ENCODE data around the gene SESTD1.

DNA sequence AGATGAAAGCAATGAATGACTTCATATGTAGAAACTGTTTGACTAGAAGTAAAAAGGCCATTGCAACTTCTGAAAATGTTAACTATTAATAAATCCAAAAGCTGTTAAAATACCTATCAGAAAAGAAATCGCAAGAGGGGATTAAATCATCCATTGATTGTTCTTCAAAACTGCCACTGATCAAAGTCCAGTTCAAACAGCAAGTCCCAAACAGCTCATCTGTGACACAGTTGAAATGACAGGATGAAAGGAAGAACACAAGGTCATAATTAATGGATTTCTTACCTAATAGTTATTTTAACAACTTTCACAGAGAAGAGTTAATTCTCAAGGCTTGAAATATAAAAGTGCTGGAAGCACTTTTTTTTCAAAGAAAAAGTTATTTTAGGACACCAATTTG, 90.4 kb downstream of the SESTD1 start:
- TF ChIP-seq, protein P1, sequence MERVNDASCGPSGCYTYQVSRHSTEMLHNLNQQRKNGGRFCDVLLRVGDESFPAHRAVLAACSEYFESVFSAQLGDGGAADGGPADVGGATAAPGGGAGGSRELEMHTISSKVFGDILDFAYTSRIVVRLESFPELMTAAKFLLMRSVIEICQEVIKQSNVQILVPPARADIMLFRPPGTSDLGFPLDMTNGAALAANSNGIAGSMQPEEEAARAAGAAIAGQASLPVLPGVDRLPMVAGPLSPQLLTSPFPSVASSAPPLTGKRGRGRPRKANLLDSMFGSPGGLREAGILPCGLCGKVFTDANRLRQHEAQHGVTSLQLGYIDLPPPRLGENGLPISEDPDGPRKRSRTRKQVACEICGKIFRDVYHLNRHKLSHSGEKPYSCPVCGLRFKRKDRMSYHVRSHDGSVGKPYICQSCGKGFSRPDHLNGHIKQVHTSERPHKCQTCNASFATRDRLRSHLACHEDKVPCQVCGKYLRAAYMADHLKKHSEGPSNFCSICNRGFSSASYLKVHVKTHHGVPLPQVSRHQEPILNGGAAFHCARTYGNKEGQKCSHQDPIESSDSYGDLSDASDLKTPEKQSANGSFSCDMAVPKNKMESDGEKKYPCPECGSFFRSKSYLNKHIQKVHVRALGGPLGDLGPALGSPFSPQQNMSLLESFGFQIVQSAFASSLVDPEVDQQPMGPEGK (CRISPR knock-in tag; IDR thresholded peaks at IDR 0.05): no peak
- TF ChIP-seq, protein P2, sequence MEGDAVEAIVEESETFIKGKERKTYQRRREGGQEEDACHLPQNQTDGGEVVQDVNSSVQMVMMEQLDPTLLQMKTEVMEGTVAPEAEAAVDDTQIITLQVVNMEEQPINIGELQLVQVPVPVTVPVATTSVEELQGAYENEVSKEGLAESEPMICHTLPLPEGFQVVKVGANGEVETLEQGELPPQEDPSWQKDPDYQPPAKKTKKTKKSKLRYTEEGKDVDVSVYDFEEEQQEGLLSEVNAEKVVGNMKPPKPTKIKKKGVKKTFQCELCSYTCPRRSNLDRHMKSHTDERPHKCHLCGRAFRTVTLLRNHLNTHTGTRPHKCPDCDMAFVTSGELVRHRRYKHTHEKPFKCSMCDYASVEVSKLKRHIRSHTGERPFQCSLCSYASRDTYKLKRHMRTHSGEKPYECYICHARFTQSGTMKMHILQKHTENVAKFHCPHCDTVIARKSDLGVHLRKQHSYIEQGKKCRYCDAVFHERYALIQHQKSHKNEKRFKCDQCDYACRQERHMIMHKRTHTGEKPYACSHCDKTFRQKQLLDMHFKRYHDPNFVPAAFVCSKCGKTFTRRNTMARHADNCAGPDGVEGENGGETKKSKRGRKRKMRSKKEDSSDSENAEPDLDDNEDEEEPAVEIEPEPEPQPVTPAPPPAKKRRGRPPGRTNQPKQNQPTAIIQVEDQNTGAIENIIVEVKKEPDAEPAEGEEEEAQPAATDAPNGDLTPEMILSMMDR (CRISPR knock-in tag; IDR thresholded peaks at IDR 0.05): no peak
- TF ChIP-seq, protein P3, sequence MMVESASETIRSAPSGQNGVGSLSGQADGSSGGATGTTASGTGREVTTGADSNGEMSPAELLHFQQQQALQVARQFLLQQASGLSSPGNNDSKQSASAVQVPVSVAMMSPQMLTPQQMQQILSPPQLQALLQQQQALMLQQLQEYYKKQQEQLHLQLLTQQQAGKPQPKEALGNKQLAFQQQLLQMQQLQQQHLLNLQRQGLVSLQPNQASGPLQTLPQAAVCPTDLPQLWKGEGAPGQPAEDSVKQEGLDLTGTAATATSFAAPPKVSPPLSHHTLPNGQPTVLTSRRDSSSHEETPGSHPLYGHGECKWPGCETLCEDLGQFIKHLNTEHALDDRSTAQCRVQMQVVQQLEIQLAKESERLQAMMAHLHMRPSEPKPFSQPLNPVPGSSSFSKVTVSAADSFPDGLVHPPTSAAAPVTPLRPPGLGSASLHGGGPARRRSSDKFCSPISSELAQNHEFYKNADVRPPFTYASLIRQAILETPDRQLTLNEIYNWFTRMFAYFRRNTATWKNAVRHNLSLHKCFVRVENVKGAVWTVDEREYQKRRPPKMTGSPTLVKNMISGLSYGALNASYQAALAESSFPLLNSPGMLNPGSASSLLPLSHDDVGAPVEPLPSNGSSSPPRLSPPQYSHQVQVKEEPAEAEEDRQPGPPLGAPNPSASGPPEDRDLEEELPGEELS (CRISPR knock-in tag; IDR thresholded peaks at IDR 0.05): no peak
- TF ChIP-seq ZNF251 (CRISPR knock-in tag; IDR thresholded peaks at IDR 0.05): no peak
- TF ChIP-seq YY1 (IDR thresholded peaks at IDR 0.05; ENCODE audit: insufficient read depth, insufficient replicate concordance, low read depth, low read length): no peak
- no peak for TF ChIP-seq MYC (CRISPR knock-in tag; IDR thresholded peaks at IDR 0.05; ENCODE audit: borderline replicate concordance)
- no peak for TF ChIP-seq ETV6 (CRISPR knock-in tag; conservative IDR thresholded peaks at IDR 0.05)
- TF ChIP-seq, protein P4, sequence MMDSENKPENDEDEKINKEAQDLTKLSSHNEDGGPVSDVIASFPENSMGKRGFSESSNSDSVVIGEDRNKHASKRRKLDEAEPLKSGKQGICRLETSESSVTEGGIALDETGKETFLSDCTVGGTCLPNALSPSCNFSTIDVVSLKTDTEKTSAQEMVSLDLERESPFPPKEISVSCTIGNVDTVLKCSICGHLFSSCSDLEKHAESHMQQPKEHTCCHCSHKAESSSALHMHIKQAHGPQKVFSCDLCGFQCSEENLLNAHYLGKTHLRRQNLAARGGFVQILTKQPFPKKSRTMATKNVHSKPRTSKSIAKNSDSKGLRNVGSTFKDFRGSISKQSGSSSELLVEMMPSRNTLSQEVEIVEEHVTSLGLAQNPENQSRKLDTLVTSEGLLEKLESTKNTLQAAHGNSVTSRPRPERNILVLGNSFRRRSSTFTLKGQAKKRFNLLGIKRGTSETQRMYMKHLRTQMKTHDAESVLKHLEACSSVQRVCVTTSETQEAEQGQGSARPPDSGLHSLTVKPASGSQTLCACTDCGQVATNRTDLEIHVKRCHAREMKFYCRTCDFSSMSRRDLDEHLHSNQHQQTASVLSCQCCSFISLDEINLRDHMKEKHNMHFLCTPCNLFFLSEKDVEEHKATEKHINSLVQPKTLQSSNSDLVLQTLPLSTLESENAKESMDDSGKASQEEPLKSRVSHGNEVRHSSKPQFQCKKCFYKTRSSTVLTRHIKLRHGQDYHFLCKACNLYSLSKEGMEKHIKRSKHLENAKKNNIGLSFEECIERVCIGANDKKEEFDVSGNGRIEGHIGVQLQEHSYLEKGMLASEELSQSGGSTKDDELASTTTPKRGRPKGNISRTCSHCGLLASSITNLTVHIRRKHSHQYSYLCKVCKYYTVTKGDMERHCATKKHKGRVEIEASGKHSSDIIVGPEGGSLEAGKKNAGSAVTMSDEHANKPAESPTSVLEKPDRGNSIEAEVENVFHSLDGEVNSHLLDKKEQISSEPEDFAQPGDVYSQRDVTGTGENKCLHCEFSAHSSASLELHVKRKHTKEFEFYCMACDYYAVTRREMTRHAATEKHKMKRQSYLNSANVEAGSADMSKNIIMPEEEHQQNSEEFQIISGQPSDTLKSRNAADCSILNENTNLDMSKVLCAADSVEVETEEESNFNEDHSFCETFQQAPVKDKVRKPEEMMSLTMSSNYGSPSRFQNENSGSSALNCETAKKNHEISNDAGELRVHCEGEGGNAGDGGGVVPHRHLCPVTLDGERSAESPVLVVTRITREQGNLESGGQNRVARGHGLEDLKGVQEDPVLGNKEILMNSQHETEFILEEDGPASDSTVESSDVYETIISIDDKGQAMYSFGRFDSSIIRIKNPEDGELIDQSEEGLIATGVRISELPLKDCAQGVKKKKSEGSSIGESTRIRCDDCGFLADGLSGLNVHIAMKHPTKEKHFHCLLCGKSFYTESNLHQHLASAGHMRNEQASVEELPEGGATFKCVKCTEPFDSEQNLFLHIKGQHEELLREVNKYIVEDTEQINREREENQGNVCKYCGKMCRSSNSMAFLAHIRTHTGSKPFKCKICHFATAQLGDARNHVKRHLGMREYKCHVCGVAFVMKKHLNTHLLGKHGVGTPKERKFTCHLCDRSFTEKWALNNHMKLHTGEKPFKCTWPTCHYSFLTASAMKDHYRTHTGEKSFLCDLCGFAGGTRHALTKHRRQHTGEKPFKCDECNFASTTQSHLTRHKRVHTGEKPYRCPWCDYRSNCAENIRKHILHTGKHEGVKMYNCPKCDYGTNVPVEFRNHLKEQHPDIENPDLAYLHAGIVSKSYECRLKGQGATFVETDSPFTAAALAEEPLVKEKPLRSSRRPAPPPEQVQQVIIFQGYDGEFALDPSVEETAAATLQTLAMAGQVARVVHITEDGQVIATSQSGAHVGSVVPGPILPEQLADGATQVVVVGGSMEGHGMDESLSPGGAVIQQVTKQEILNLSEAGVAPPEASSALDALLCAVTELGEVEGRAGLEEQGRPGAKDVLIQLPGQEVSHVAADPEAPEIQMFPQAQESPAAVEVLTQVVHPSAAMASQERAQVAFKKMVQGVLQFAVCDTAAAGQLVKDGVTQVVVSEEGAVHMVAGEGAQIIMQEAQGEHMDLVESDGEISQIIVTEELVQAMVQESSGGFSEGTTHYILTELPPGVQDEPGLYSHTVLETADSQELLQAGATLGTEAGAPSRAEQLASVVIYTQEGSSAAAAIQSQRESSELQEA (CRISPR knock-in tag; IDR thresholded peaks at IDR 0.05; ENCODE audit: not compliant biosample characterization): no peak

All from HepG2 (cell line).